Bronchial epithelial cell (primary cell): ENCODE results near the gene R3HDM1. TPM values are rescaled to one million over a fixed set of nuclear protein-coding genes. Genes with fewer than 3 reads are reported as not detected.
"Not testable (repeated sequence)": the region's sequence is repeated elsewhere in the genome, so short reads cannot be mapped to it uniquely, and the experiment has no call there.

Source experiments
- DNase-seq: peaks from one replicate; pipeline ENCODE4 v3.0.0-alpha.2; 2010; ENCODE audit warnings: low read depth
- FAIRE-seq: peaks from 2 replicates; lab custom pipeline; 2011; peaks lifted over from hg19 to GRCh38; lab: Jason Lieb, UNC
- H3K27me3 ChIP-seq: 2 replicates; pipeline ENCODE4 v1.5.1; 2011; ENCODE audit warnings: low read length; ENCODE audit not compliant: control insufficient read depth, insufficient read depth
- H3K36me3 ChIP-seq: 2 replicates; pipeline ENCODE4 v1.5.1; 2011; ENCODE audit warnings: low read length; ENCODE audit not compliant: control insufficient read depth, insufficient read depth
- H3K4me3 ChIP-seq: 2 replicates; pipeline ENCODE4 v1.5.1; 2011; ENCODE audit warnings: mild to moderate bottlenecking, low read depth, low read length, control low read depth
- CTCF ChIP-seq: IDR thresholded peaks from 2 replicates; pipeline ENCODE4 v1.5.1; 2011; ENCODE audit warnings: mild to moderate bottlenecking, moderate library complexity, low read length, control low read depth, inconsistent platforms; ENCODE audit not compliant: insufficient read depth, severe bottlenecking
- total RNA-seq: library from RNA; depleted of rRNA; stranded (reverse); fragments of >200 nt; gene quantifications from 2 replicates; pipeline ENCODE4 v1.2.1, GENCODE V29; 2014

Gene R3HDM1
- total RNA-seq, 1 donor from 2014 or later = 3.7 TPM

GRCh38 chr2:135617501-135618015 is 86.3 kb downstream of the R3HDM1 start:
- DNase-seq (no peak), FAIRE-seq (no peak)
- H3K36me3 ChIP-seq = no peaks in the 10 kb centered on the region
- no peak for TF ChIP-seq CTCF
- no peak overlapping the region for H3K4me3 ChIP-seq
- H3K27me3 ChIP-seq = no peaks in the 10 kb centered on the region

- FAIRE-seq = no peak
- DNase-seq = no peak
- TF ChIP-seq CTCF = no peak
- Histone ChIP-seq H3K27me3 (no peaks in the 10 kb centered on the region), H3K4me3 (no peak overlapping the region), H3K36me3 (no peaks in the 10 kb centered on the region)
Measured at GRCh38 chr2:135620198-135620597, 88.9 kb downstream of the R3HDM1 start.

- no peak for TF ChIP-seq CTCF
- FAIRE-seq (no peak), DNase-seq (no peak)
- Histone ChIP-seq H3K4me3 (no peak overlapping the region), H3K36me3 (no peaks in the 10 kb centered on the region), H3K27me3 (no peaks in the 10 kb centered on the region)
Measured at GRCh38 chr2:135629520-135629919, 98.2 kb downstream of the R3HDM1 start.

- not testable (repeated sequence) for H3K4me3 ChIP-seq, DNase-seq, FAIRE-seq, H3K36me3 ChIP-seq, H3K27me3 ChIP-seq
Measured at GRCh38 chr2:135630034-135630433, 98.8 kb downstream of the R3HDM1 start.

- DNase-seq = no peak
- H3K27me3 ChIP-seq = no peaks in the 10 kb centered on the region
Measured at GRCh38 chr2:135630488-135630887, 99.2 kb downstream of the R3HDM1 start.

GRCh38 chr2:135633582-135633981 is 102.3 kb downstream of the R3HDM1 start:
- TF ChIP-seq CTCF = no peak
- Histone ChIP-seq H3K36me3 (peaks cover 1% of the 10 kb centered on the region), H3K4me3 (no peak overlapping the region), H3K27me3 (no peaks in the 10 kb centered on the region)
- DNase-seq (no peak), FAIRE-seq (no peak)

More at GRCh38 chr2:135630488-135630887, 99.2 kb downstream of the R3HDM1 start:
- Histone ChIP-seq H3K36me3 (no peaks in the 10 kb centered on the region), H3K4me3 (no peak overlapping the region)
- no peak for TF ChIP-seq CTCF
- no peak for FAIRE-seq
